K562 (cell line): ENCODE results near the gene C2orf76. TPM values are rescaled to one million over a fixed set of nuclear protein-coding genes. Genes with fewer than 3 reads are reported as not detected.
"Not testable (repeated sequence)": the region's sequence is repeated elsewhere in the genome, so short reads cannot be mapped to it uniquely, and the experiment has no call there.

Source experiments
- ATAC-seq: fragments of 200-7000 bp; cut with Tn5 transposase; 3 replicates; pipeline ENCODE4 v1.9.1; 2020; ENCODE audit warnings: moderate library complexity
- BruUV-seq: library from RNA; stranded (reverse); fragments of 400-500 nt; replicated peaks from 2 replicates; lab custom pipeline; 2021; lab: Mats Ljungman, UMichigan
- CTCF ChIA-PET: fragments of 300-600 bp; formaldehyde crosslinking; extraction: SDS; loops from one replicate; lab custom pipeline; 2021; ENCODE audit warnings: low intra/inter-chr PET ratio; lab: Yijun Ruan, JAX
- POLR2A ChIA-PET: fragments of 300-600, 350-650 bp; sonication (Branson Sonifier 250); formaldehyde crosslinking; extraction: SDS; loops from one replicate; lab custom pipeline; 2021; ENCODE audit warnings: antibody characterized with exemption, inconsistent platforms; lab: Yijun Ruan, JAX
- DNase-seq, 4 experiments: peaks; one replicate each; pipeline versions ENCODE4 v3.0.0 to v3.0.0-alpha.2; 2011 to 2018; ENCODE audit warnings: low spot score in 3 of 4, mixed read lengths in 3 of 4; ENCODE audit errors: extremely low read depth in 1 of 4
- FAIRE-seq: peaks from 2 replicates; lab custom pipeline; 2011; peaks lifted over from hg19 to GRCh38; lab: Jason Lieb, UNC
- H2AFZ ChIP-seq: 2 replicates; pipeline ENCODE4 v1.6.0; 2011; ENCODE audit warnings: low read depth, low read length, control low read depth, inconsistent platforms
- H3K27ac ChIP-seq: fragments of 200-600 bp; 3 replicates; pipeline ENCODE4 v1.8.0; 2011; ENCODE audit warnings: low read depth, mild to moderate bottlenecking, control low read depth, inconsistent platforms, low read length, moderate library complexity, mixed read lengths; ENCODE audit errors: extremely low read depth
- H3K27me3 ChIP-seq, 2 experiments: fragments of 300-600 bp in 1 of 2; 2 replicates in 1 of 2; 3 replicates in 1 of 2; pipeline versions ENCODE4 v1.6.0 to v1.8.0; 2011; ENCODE audit warnings: inconsistent platforms in 2 of 2, low read length in 2 of 2, mild to moderate bottlenecking in 1 of 2, mixed read lengths in 1 of 2, moderate library complexity in 1 of 2; ENCODE audit not compliant: control insufficient read depth in 2 of 2, insufficient read depth in 2 of 2
- H3K36me3 ChIP-seq: fragments of 300-600 bp; 3 replicates; pipeline ENCODE4 v1.8.0; 2011; ENCODE audit warnings: mild to moderate bottlenecking, low read length, inconsistent platforms; ENCODE audit not compliant: control insufficient read depth, insufficient read depth
- H3K4me1 ChIP-seq, 2 experiments: fragments of 200-600 bp in 1 of 2; replicated peaks in 1 of 2; 2 replicates in 1 of 2; 3 replicates in 1 of 2; pipeline versions ENCODE4 v1.5.1 to v1.8.0; 2011; ENCODE audit warnings: inconsistent platforms in 2 of 2, low read length in 2 of 2, mild to moderate bottlenecking in 1 of 2, mixed read lengths in 1 of 2, moderate library complexity in 1 of 2; ENCODE audit not compliant: control insufficient read depth in 2 of 2, insufficient read depth in 2 of 2
- H3K4me2 ChIP-seq: 2 replicates; pipeline ENCODE4 v1.6.1; 2011; ENCODE audit warnings: low read length, control low read depth, inconsistent platforms, mixed read lengths; ENCODE audit not compliant: insufficient read depth
- H3K4me3 ChIP-seq: fragments of 200-600 bp; sonication (generic), shearing (Covaris generic); 2 replicates; pipeline ENCODE4 v1.5.1; 2016; ENCODE audit warnings: control low read depth, inconsistent platforms
- H3K79me2 ChIP-seq: fragments of 200-600 bp; 3 replicates; pipeline ENCODE4 v1.8.0; 2011; ENCODE audit warnings: low read length, inconsistent platforms; ENCODE audit not compliant: control insufficient read depth, insufficient read depth
- H3K9ac ChIP-seq, 2 experiments: 2 replicates each; pipeline versions ENCODE4 v1.6.0 to v1.6.1; 2011; ENCODE audit warnings: low read depth in 2 of 2, low read length in 2 of 2, control low read depth in 1 of 2, inconsistent platforms in 1 of 2, mild to moderate bottlenecking in 1 of 2, mixed read lengths in 1 of 2; ENCODE audit not compliant: insufficient read depth in 1 of 2
- H3K9me1 ChIP-seq: one replicate; pipeline ENCODE4 v1.6.0; 2011; ENCODE audit warnings: inconsistent platforms, mild to moderate bottlenecking, low read length, moderate library complexity; ENCODE audit not compliant: control insufficient read depth, insufficient read depth
- H3K9me3 ChIP-seq: replicated peaks from 2 replicates; pipeline ENCODE4 v1.5.1; 2011; ENCODE audit warnings: low read depth, low read length, inconsistent platforms; ENCODE audit not compliant: control insufficient read depth, insufficient read depth
- H4K20me1 ChIP-seq: replicated peaks from 2 replicates; pipeline ENCODE4 v1.6.1; 2011; ENCODE audit warnings: low read length, inconsistent platforms, mixed read lengths; ENCODE audit not compliant: control insufficient read depth, insufficient read depth
- E2F8 ChIP-seq: fragments of 450-650 bp; IDR thresholded peaks from 2 replicates; pipeline ENCODE4 v1.7.1; 2018; ENCODE audit warnings: mild to moderate bottlenecking, low read depth; ENCODE audit not compliant: partially characterized antibody
- HLTF ChIP-seq: fragments of 450-650 bp; IDR thresholded peaks from 2 replicates; pipeline ENCODE4 v1.6.1; 2016
- TRIM28 ChIP-seq: fragments of 450-650 bp; IDR thresholded peaks from 2 replicates; pipeline ENCODE4 v1.6.1; 2017
- ZNF140 ChIP-seq: fragments of 250-450 bp; sonication (Bioruptor Pico); IDR thresholded peaks from 2 replicates; pipeline ENCODE4 v1.8.0; 2021; ENCODE audit warnings: moderate library complexity, mild to moderate bottlenecking, inconsistent platforms
- ZNF445 ChIP-seq: fragments of 250-450 bp; sonication (Bioruptor Pico); IDR thresholded peaks from 2 replicates; pipeline ENCODE4 v1.4.0; 2020; ENCODE audit warnings: low read depth, mild to moderate bottlenecking, moderate library complexity
- WGBS: fragments of 100-300 bp; shearing (Covaris generic); methylation state at CpG from one replicate; pipeline ENCODE4 v1.1.6; 2016; ENCODE audit warnings: low coverage, mixed read lengths; ENCODE audit not compliant: insufficient coverage; ENCODE audit errors: missing lambda C conversion rate; 5-methylcytosine and 5-hydroxymethylcytosine counted together
- in situ Hi-C: fragments of 300-500 bp; cut with MboI; formaldehyde crosslinking; loops from 4 replicates; pipeline ENCODE4 v1.15.0; 2018; ENCODE audit warnings: inconsistent platforms, mixed read lengths
- intact Hi-C: fragments of 100-400 bp; cut with micrococcal nuclease; formaldehyde crosslinking; loops from 2 replicates; pipeline ENCODE4 v1.14.2; 2022
- polyA plus RNA-seq, 8 experiments: library from polyadenylated mRNA; depleted of rRNA in 4 of 8; stranded (reverse) in 5 of 8; unstranded in 3 of 8; fragments of >200 nt; fragmentation: Nextera tagmentation in 2 of 8; fragmentation: Illumina TruSeq in 1 of 8; extraction: Ambion mirVana in 2 of 8; extraction: Trizol in 1 of 8; gene quantifications; 2 replicates each; pipeline versions ENCODE4 v1.2.1 to v1.2.3, GENCODE V29; 2011 to 2014; ENCODE audit warnings: inconsistent platforms in 1 of 8, missing spikeins in 1 of 8
- total RNA-seq, 7 experiments: library from RNA; depleted of rRNA in 6 of 7; stranded (reverse); fragments of >200 nt in 6 of 7; fragmentation: Illumina TruSeq in 2 of 7; extraction: Trizol in 2 of 7; gene quantifications; 2 replicates each; pipeline versions ENCODE4 v1.2.1 to v1.2.3, GENCODE V29; 2011 to 2021; ENCODE audit warnings: low replicate concordance in 1 of 7

Gene C2orf76
- total and polyA plus RNA-seq, 9 of the 15 experiments (the other 6 are each of a cell fraction or from before 2014, with no cell fraction given) = 4.8 to 26.2 (median 14.5) TPM

GRCh38 chr2:119373907-119374745, 7.5 kb upstream of the C2orf76 start:
- H3K4me1 ChIP-seq, H3K27me3 ChIP-seq, H3K4me2 ChIP-seq, POLR2A ChIA-PET, DNase-seq, H3K4me3 ChIP-seq, H4K20me1 ChIP-seq, ATAC-seq, H3K27ac ChIP-seq, H3K9me1 ChIP-seq, intact Hi-C loops, BruUV-seq, in situ Hi-C loops, H3K9ac ChIP-seq, H3K9me3 ChIP-seq, FAIRE-seq, H2AFZ ChIP-seq, H3K79me2 ChIP-seq, CTCF ChIA-PET: not testable (repeated sequence)
- peak; percentile 34; the same call in 1 of the 2 replicates for TF ChIP-seq TRIM28
- peak; percentile 91 for TF ChIP-seq ZNF445
- H3K36me3 ChIP-seq = peaks cover 34% of the 10 kb centered on the region; the same call in 1 of the 3 replicates
- 63% methylated on average over 5 of the region's 5 CpGs for WGBS

- H3K9me3 ChIP-seq = no peaks in the 10 kb centered on the region
- TF ChIP-seq E2F8 = no peak
- TF ChIP-seq ZNF140 (CRISPR knock-in tag) = no peak
- TF ChIP-seq HLTF = no peak
- no peak overlapping the region for H3K4me2 ChIP-seq
- H3K4me1 ChIP-seq = peaks cover 0 to 2% of the 10 kb centered on the region in 2 experiments; a peak in 2 of 5 replicates
- H3K27ac ChIP-seq = no peak overlapping the region
- no peaks in the 10 kb centered on the region for H3K79me2 ChIP-seq
- BruUV-seq = no TSS peak
- no peak overlapping the region for H3K4me3 ChIP-seq
- H3K9ac ChIP-seq = no peak overlapping the region
- no peaks in the 10 kb centered on the region for H4K20me1 ChIP-seq
- ATAC-seq = no peak
- CTCF ChIA-PET = no interaction called here
- POLR2A ChIA-PET = interaction anchor here (0.7 kb wide), 1 partner anchor 126 kb away, joined by 3 read pairs; no protein-coding TSS in a partner anchor
- no peak for DNase-seq
- H3K9me1 ChIP-seq = peaks cover 2% of the 10 kb centered on the region
- peaks cover 44% of the 10 kb centered on the region; the same call in 2 of the 3 replicates for H3K36me3 ChIP-seq
- H3K27me3 ChIP-seq = peaks cover 0 to 5% of the 10 kb centered on the region in 2 experiments; a peak in 1 of 5 replicates
- no peak for FAIRE-seq
- in situ Hi-C loops (no loop called here), intact Hi-C loops (no loop called here)
- H2AFZ ChIP-seq = no peak overlapping the region
- WGBS = 91% methylated on average over 7 of the region's 7 CpGs
Observed at GRCh38 chr2:119372778-119373568, 6.3 kb upstream of the C2orf76 start.
